H1 (cell line): ENCODE results near the gene C1S. TPM values are rescaled to one million over a fixed set of nuclear protein-coding genes. Genes with fewer than 3 reads are reported as not detected.

ENCODE experiments used
- CTCF ChIA-PET: fragments of 300-600 bp; sonication (Branson Sonifier 250); formaldehyde crosslinking; loops from one replicate; lab custom pipeline; 2021; ENCODE audit not compliant: partially characterized antibody; lab: Charles Lee
- POLR2A ChIA-PET: fragments of 300-600 bp; sonication (Branson Sonifier 250); formaldehyde crosslinking; loops from one replicate; lab custom pipeline; 2021; ENCODE audit warnings: inconsistent platforms; ENCODE audit not compliant: partially characterized antibody; lab: Charles Lee
- DNase-seq, 2 experiments: peaks; one replicate each; pipeline versions ENCODE4 v3.0.0 to v3.0.0-alpha.2; 2010 to 2022; ENCODE audit warnings: low spot score in 2 of 2, low read depth in 1 of 2, mixed read lengths in 1 of 2
- FAIRE-seq: peaks from 2 replicates; lab custom pipeline; 2011; peaks lifted over from hg19 to GRCh38; lab: Jason Lieb, UNC
- H2AFZ ChIP-seq: 2 replicates; pipeline ENCODE4 v1.8.1; 2012; ENCODE audit warnings: low read length, inconsistent platforms
- H2AK5ac ChIP-seq: 2 replicates; pipeline ENCODE4 v1.6.1; 2013; ENCODE audit warnings: low read depth, low read length
- H2BK120ac ChIP-seq: replicated peaks from 2 replicates; pipeline ENCODE3; 2013; ENCODE audit warnings: low read depth, low read length, inconsistent platforms
- H2BK12ac ChIP-seq: 2 replicates; pipeline ENCODE4 v1.6.1; 2013; ENCODE audit warnings: low read depth, low read length
- H2BK15ac ChIP-seq: 2 replicates; pipeline ENCODE4 v1.6.1; 2013; ENCODE audit warnings: low read length
- H2BK20ac ChIP-seq: 2 replicates; pipeline ENCODE4 v1.6.1; 2013; ENCODE audit warnings: low read length
- H2BK5ac ChIP-seq: 2 replicates; pipeline ENCODE4 v1.6.1; 2013; ENCODE audit warnings: low read depth, low read length
- H3K14ac ChIP-seq: 2 replicates; pipeline ENCODE4 v1.6.1; 2013; ENCODE audit warnings: inconsistent platforms; ENCODE audit not compliant: insufficient read length
- H3K18ac ChIP-seq: 2 replicates; pipeline ENCODE4 v1.6.1; 2013; ENCODE audit warnings: low read length; ENCODE audit errors: extremely low read depth
- H3K23ac ChIP-seq: 2 replicates; pipeline ENCODE4 v1.6.1; 2013; ENCODE audit warnings: inconsistent platforms; ENCODE audit not compliant: insufficient read length
- H3K23me2 ChIP-seq: 2 replicates; pipeline ENCODE4 v1.6.1; 2013; ENCODE audit warnings: low read depth, low read length
- H3K27ac ChIP-seq: 2 replicates; pipeline ENCODE4 v1.6.1; 2011; ENCODE audit warnings: low read depth, low read length, inconsistent platforms
- H3K27me3 ChIP-seq, 4 experiments: replicated peaks in 1 of 4; 1 replicate in 1 of 4; 2 replicates in 3 of 4; pipeline versions ENCODE4 v1.6.1 to v1.8.1; 2011 to 2013; ENCODE audit warnings: low read length in 3 of 4, mild to moderate bottlenecking in 3 of 4, inconsistent platforms in 2 of 4, mixed read lengths in 2 of 4, moderate library complexity in 1 of 4; ENCODE audit not compliant: control insufficient read depth in 3 of 4, insufficient read depth in 3 of 4; ENCODE audit errors: extremely low read depth in 1 of 4
- H3K36me3 ChIP-seq, 4 experiments: 2 replicates each; pipeline versions ENCODE4 v1.6.1 to v1.8.1; 2011 to 2013; ENCODE audit warnings: mild to moderate bottlenecking in 4 of 4, low read length in 3 of 4, moderate library complexity in 2 of 4, control low read depth in 1 of 4, inconsistent platforms in 1 of 4; ENCODE audit not compliant: insufficient read depth in 4 of 4, control insufficient read depth in 2 of 4
- H3K4ac ChIP-seq: replicated peaks from 2 replicates; pipeline ENCODE3; 2013; ENCODE audit warnings: low read length, low read depth, mixed read lengths, inconsistent platforms; ENCODE audit not compliant: insufficient read length
- H3K4me1 ChIP-seq, 4 experiments: replicated peaks in 1 of 4; 1 replicate in 1 of 4; 2 replicates in 3 of 4; pipeline versions ENCODE4 v1.6.1 to v1.8.1; 2011 to 2013; ENCODE audit warnings: low read length in 3 of 4, inconsistent platforms in 2 of 4, mixed read lengths in 1 of 4; ENCODE audit not compliant: insufficient read depth in 4 of 4, control insufficient read depth in 3 of 4
- H3K4me2 ChIP-seq, 2 experiments: 2 replicates each; pipeline versions ENCODE4 v1.6.1 to v1.8.1; 2011 to 2013; ENCODE audit warnings: low read depth in 2 of 2, low read length in 2 of 2, control low read depth in 1 of 2, inconsistent platforms in 1 of 2, mild to moderate bottlenecking in 1 of 2; ENCODE audit not compliant: insufficient read depth in 1 of 2
- H3K4me3 ChIP-seq, 4 experiments: fragments of 200-600, 300-600 bp in 1 of 4; sonication (generic), shearing (Covaris generic), sonication (Bioruptor Twin) in 1 of 4; 2 replicates each; pipeline versions ENCODE4 v1.5.1 to v1.8.1; 2011 to 2016; ENCODE audit warnings: low read length in 4 of 4, low read depth in 3 of 4, control low read depth in 2 of 4, inconsistent platforms in 2 of 4, mild to moderate bottlenecking in 2 of 4, mixed read lengths in 1 of 4, moderate library complexity in 1 of 4; ENCODE audit not compliant: insufficient read depth in 2 of 4; ENCODE audit errors: extremely low read depth in 1 of 4
- H3K56ac ChIP-seq: replicated peaks from 2 replicates; pipeline ENCODE3; 2013; ENCODE audit warnings: low read depth, mild to moderate bottlenecking, mixed read lengths, low read length, inconsistent platforms; ENCODE audit not compliant: insufficient read length
- H3K79me1 ChIP-seq: 2 replicates; pipeline ENCODE4 v1.6.1; 2013; ENCODE audit warnings: low read depth, low read length, control low read depth
- H3K79me2 ChIP-seq, 2 experiments: 2 replicates each; pipeline versions ENCODE4 v1.6.1 to v1.8.1; 2012 to 2013; ENCODE audit warnings: low read length in 2 of 2, mild to moderate bottlenecking in 2 of 2, inconsistent platforms in 1 of 2; ENCODE audit not compliant: insufficient read depth in 2 of 2, control insufficient read depth in 1 of 2
- H3K9ac ChIP-seq, 4 experiments: replicated peaks in 1 of 4; 1 replicate in 1 of 4; 2 replicates in 3 of 4; pipeline versions ENCODE4 v1.6.1 to v1.8.1; 2011 to 2013; ENCODE audit warnings: low read depth in 3 of 4, low read length in 3 of 4, control low read depth in 2 of 4, mild to moderate bottlenecking in 2 of 4, moderate library complexity in 2 of 4, inconsistent platforms in 1 of 4; ENCODE audit errors: extremely low read depth in 1 of 4
- H3K9me3 ChIP-seq, 2 experiments: 2 replicates each; pipeline versions ENCODE4 v1.6.1 to v1.8.1; 2012 to 2013; ENCODE audit warnings: mild to moderate bottlenecking in 2 of 2, moderate library complexity in 2 of 2, control low read depth in 1 of 2, inconsistent platforms in 1 of 2, low read depth in 1 of 2, low read length in 1 of 2, mixed read lengths in 1 of 2; ENCODE audit not compliant: insufficient read depth in 2 of 2
- H4K20me1 ChIP-seq, 2 experiments: replicated peaks in 1 of 2; 2 replicates each; pipeline versions ENCODE3 to v1.8.1; 2011 to 2013; ENCODE audit warnings: inconsistent platforms in 2 of 2, low read length in 2 of 2, mild to moderate bottlenecking in 1 of 2; ENCODE audit not compliant: insufficient read depth in 2 of 2, control insufficient read depth in 1 of 2
- H4K5ac ChIP-seq: 2 replicates; pipeline ENCODE4 v1.6.1; 2013; ENCODE audit warnings: low read length, low read depth, mixed read lengths, inconsistent platforms; ENCODE audit not compliant: insufficient read length
- H4K8ac ChIP-seq: 2 replicates; pipeline ENCODE4 v1.8.0; 2013; ENCODE audit warnings: mild to moderate bottlenecking, moderate library complexity, low read length, inconsistent platforms; ENCODE audit not compliant: insufficient read depth; ENCODE audit errors: extremely low read depth
- H4K91ac ChIP-seq: replicated peaks from 2 replicates; pipeline ENCODE3; 2013; ENCODE audit warnings: low read length, mixed read lengths, inconsistent platforms; ENCODE audit not compliant: insufficient read length
- FOSL1 ChIP-seq: IDR thresholded peaks from 2 replicates; pipeline ENCODE4 v1.6.1; 2011; ENCODE audit warnings: mild to moderate bottlenecking, low read depth, low read length, moderate library complexity; ENCODE audit not compliant: insufficient read depth
- HDAC2 ChIP-seq, 2 experiments: fragments of 300-600 bp in 1 of 2; sonication (generic) in 1 of 2; IDR thresholded peaks; 2 replicates each; pipeline ENCODE4 v1.6.1; 2011 to 2012; ENCODE audit warnings: low read depth in 2 of 2, low read length in 2 of 2, mild to moderate bottlenecking in 2 of 2, moderate library complexity in 2 of 2, borderline replicate concordance in 1 of 2, inconsistent platforms in 1 of 2
- MAFK ChIP-seq: IDR thresholded peaks from 2 replicates; pipeline ENCODE4 v1.6.1; 2012; ENCODE audit warnings: low read depth, mild to moderate bottlenecking, improper control_type of control experiment, low read length
- USF2 ChIP-seq: IDR thresholded peaks from 2 replicates; pipeline ENCODE4 v1.6.1; 2011; ENCODE audit warnings: low read length, improper control_type of control experiment
- WGBS, 2 experiments: shearing (Covaris generic) in 1 of 2; methylation state at CpG; one replicate each; pipeline versions ENCODE4 v1.1.6 to v1.1.7; 2013 to 2015; ENCODE audit warnings: low lambda C conversion rate in 2 of 2, mixed read lengths in 2 of 2, inconsistent platforms in 1 of 2, low coverage in 1 of 2, missing lambda C conversion rate in 1 of 2; ENCODE audit not compliant: insufficient replicate concordance in 2 of 2, insufficient coverage in 1 of 2, insufficient read length in 1 of 2; ENCODE audit errors: extremely low coverage in 1 of 2, missing lambda C conversion rate in 1 of 2; 5-methylcytosine and 5-hydroxymethylcytosine counted together
- polyA plus RNA-seq, 7 experiments: library from polyadenylated mRNA; depleted of rRNA in 3 of 7; stranded (reverse) in 5 of 7; unstranded in 2 of 7; fragments of >200 nt in 5 of 7; fragments of 200-250 nt in 2 of 7; gene quantifications; 1 replicate in 5 of 7; 2 replicates in 1 of 7; 4 replicates in 1 of 7; pipeline versions ENCODE4 v1.2.1 to v1.2.3, GENCODE V29; 2011 to 2013; ENCODE audit warnings: missing spikeins in 2 of 7, mixed read lengths in 2 of 7
- total RNA-seq: library from RNA; stranded (reverse); fragmentation: NEBNext Ultra II Directional; extraction: Animal tissue kit (Norgen Biotek cat#: 25700); gene quantifications from 2 replicates; pipeline ENCODE4 v1.2.1, GENCODE V29; 2021
- TF ChIP-seq, protein P1 (sequence below): IDR thresholded peaks from 2 replicates; pipeline ENCODE4 v1.6.1; 2012; ENCODE audit warnings: low read length, inconsistent platforms

Gene C1S
- total and polyA plus RNA-seq, 2 of the 8 experiments (the other 6 are each of a cell fraction or from before 2014, with no cell fraction given), result 4.4 to 7.3 TPM

GRCh38 chr12:7026854-7027253 is 33.7 kb upstream of the C1S start:
- Histone ChIP-seq H3K27me3 (no peaks in the 10 kb centered on the region), H2BK120ac (no peak overlapping the region), H2BK20ac (no peak overlapping the region), H4K20me1 (peaks cover 0 to 2% of the 10 kb centered on the region in 2 experiments), H3K9me3 (no peaks in the 10 kb centered on the region), H2BK5ac (no peak overlapping the region), H3K23ac (no peak overlapping the region), H4K91ac (no peak overlapping the region), H3K56ac (no peak overlapping the region), H4K5ac (no peak overlapping the region), H2BK12ac (no peak overlapping the region), H3K9ac (no peak overlapping the region), H3K79me2 (no peaks in the 10 kb centered on the region), H2AFZ (no peak overlapping the region), H3K14ac (no peak overlapping the region), H3K18ac (no peak overlapping the region), H3K4me2 (no peak overlapping the region), H2BK15ac (no peak overlapping the region), H3K4me3 (no peak overlapping the region), H4K8ac (no peak overlapping the region), H2AK5ac (no peak overlapping the region), H3K36me3 (no peaks in the 10 kb centered on the region), H3K23me2 (no peaks in the 10 kb centered on the region; the same call in 1 of the 2 replicates), H3K27ac (no peak overlapping the region), H3K4me1 (no peaks in the 10 kb centered on the region), H3K4ac (no peak overlapping the region), H3K79me1 (no peaks in the 10 kb centered on the region)
- 100% methylated on average over 1 of the region's 1 CpG; no CpG with 5 or more reads in 1 of the 2 experiments for WGBS, 2 experiments
- CTCF ChIA-PET, result interaction anchor here (1.0 to 3.1 kb wide), 5 partner anchors 17 to 115 kb away, joined by 3 to 10 read pairs (median 3); no protein-coding TSS in a partner anchor
- POLR2A ChIA-PET, result no interaction called here
- DNase-seq (no peak), FAIRE-seq (no peak)
- TF ChIP-seq HDAC2 (IDR thresholded peaks at IDR 0.05; ENCODE audit: borderline replicate concordance in 1 of 2, low read depth in 2 of 2, low read length in 2 of 2), result no peak
- TF ChIP-seq USF2, result no peak
- no peak for TF ChIP-seq MAFK
- TF ChIP-seq FOSL1, result no peak
- TF ChIP-seq, protein P1, sequence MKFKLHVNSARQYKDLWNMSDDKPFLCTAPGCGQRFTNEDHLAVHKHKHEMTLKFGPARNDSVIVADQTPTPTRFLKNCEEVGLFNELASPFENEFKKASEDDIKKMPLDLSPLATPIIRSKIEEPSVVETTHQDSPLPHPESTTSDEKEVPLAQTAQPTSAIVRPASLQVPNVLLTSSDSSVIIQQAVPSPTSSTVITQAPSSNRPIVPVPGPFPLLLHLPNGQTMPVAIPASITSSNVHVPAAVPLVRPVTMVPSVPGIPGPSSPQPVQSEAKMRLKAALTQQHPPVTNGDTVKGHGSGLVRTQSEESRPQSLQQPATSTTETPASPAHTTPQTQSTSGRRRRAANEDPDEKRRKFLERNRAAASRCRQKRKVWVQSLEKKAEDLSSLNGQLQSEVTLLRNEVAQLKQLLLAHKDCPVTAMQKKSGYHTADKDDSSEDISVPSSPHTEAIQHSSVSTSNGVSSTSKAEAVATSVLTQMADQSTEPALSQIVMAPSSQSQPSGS, result no peak
